Epithelial cell of prostate (primary cell): Measurements from ENCODE around the gene ARFGEF3.
A peak's percentile ranks its signal among the peaks of the same experiment; 100 is the strongest.

ENCODE experiments used
- DNase-seq: peaks from one replicate; pipeline ENCODE4 v3.0.0-alpha.2; 2011; ENCODE audit warnings: low read depth, low spot score
- H3K27ac ChIP-seq: fragments of 450-650 bp; 2 replicates; pipeline ENCODE4 v1.5.1; 2017; ENCODE audit warnings: mild to moderate bottlenecking

The ARFGEF3 gene

GRCh38 chr6:138162111-138162954 lies 594 bp downstream of the ARFGEF3 start:
- no peak for DNase-seq
- H3K27ac ChIP-seq: no peak overlapping the region

DNA sequence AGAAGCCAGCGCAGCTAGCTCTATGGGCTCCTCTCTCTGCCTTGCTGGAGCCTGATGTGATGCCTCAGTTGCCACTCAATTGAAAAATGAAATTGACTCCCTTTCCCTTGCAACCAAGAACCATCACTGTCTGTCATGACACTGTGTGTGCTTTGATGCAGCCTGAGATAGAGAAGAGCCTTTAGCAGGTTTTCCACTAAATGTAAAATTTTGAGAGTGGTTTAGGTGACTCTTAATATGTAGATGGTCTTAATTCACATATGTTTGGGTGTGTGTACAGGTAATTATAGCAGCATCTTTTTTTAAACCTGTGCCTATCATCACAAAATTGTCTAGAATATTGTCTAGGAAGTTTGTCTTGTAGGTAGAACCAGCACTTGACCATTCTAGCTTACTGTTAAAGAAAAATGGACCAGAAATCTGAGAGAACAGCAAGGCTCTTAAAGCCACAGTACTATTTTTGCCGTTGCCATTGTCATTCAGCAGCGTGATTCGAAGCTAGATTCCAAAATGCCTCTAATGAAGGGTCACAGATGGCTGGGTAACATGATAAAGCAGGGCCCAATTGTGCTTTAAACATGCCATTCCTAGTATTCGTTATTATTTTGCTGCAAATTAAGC lies 1.3 kb downstream of the ARFGEF3 start:
- no peak overlapping the region for H3K27ac ChIP-seq
- DNase-seq: no peak

GRCh38 chr6:138175596-138175995 lies 13.9 kb downstream of the ARFGEF3 start:
- H3K27ac ChIP-seq: no peak overlapping the region
- DNase-seq: no peak

DNA sequence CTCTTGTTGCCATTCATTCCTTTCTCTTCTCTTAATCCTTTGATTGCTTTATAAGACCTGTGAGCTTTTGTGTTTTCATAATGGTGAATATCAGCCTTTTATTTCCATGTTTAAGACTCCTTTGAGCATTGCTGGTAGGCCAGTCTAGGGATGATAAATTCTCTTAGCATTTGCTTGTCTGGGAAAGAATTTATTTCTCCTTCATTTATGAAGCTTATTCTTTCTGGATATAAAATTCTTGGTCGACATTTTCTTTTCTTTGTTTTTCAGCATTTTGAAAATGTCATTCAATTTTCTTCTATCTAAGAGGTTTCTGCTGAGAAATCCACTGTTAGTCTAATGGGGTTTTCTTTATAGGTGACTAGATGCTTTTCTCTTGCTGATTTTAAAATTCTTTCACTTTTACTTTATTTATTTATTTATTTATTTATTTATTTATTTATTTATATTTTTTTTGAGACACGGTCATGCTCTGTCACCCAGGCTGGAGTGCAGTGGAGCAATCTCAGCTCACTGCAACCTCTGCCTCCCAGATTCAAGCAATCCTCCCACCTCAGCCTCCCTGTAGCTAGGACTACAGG lies 15.0 kb downstream of the ARFGEF3 start:
- no peak overlapping the region for H3K27ac ChIP-seq
- no peak for DNase-seq

GRCh38 chr6:138182939-138183789 lies 21.4 kb downstream of the ARFGEF3 start:
- no peak overlapping the region for H3K27ac ChIP-seq
- DNase-seq: no peak

DNA sequence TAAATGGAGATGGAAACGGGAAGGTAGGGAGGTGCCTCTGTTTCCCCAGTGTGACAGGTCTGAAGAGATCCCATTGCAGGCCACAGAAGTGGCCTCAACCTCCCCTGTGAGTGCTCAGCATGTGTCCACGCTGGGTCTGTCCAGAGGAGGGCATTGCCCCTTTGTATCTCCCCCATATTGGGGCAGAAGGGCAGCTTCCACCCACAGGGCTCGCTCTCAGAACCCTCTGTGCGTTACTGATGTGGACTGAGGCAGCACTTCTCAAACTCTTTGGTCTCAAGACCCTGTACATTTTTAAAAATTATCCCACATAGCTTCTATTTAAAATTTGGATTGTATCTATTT lies 22.0 kb downstream of the ARFGEF3 start:
- H3K27ac ChIP-seq: no peak overlapping the region
- DNase-seq: no peak

GRCh38 chr6:138184230-138184629 lies 22.5 kb downstream of the ARFGEF3 start:
- no peak for DNase-seq
- H3K27ac ChIP-seq: no peak overlapping the region

- no peak for DNase-seq
- H3K27ac ChIP-seq: no peak overlapping the region
Measured at GRCh38 chr6:138187156-138187555, 25.4 kb downstream of the ARFGEF3 start.

- peak; percentile 29 for DNase-seq
- no peak overlapping the region for H3K27ac ChIP-seq
Measured at GRCh38 chr6:138188278-138188941, 26.7 kb downstream of the ARFGEF3 start.

GRCh38 chr6:138194287-138194686 lies 32.5 kb downstream of the ARFGEF3 start:
- DNase-seq: no peak
- H3K27ac ChIP-seq: no peak overlapping the region

- DNase-seq: no peak
Measured at GRCh38 chr6:138196122-138196738, 34.5 kb downstream of the ARFGEF3 start.

GRCh38 chr6:138197570-138197969 lies 35.8 kb downstream of the ARFGEF3 start:
- DNase-seq: no peak
- H3K27ac ChIP-seq: no peak overlapping the region

More at GRCh38 chr6:138196122-138196738, 34.5 kb downstream of the ARFGEF3 start:
- no peak overlapping the region for H3K27ac ChIP-seq

GRCh38 chr6:138198430-138199091 lies 36.8 kb downstream of the ARFGEF3 start:
- DNase-seq: no peak
- H3K27ac ChIP-seq: no peak overlapping the region

GRCh38 chr6:138201836-138202235 lies 40.1 kb downstream of the ARFGEF3 start:
- H3K27ac ChIP-seq: no peak overlapping the region
- no peak for DNase-seq

- H3K27ac ChIP-seq: no peak overlapping the region
- no peak for DNase-seq
Measured at GRCh38 chr6:138203315-138203714, 41.6 kb downstream of the ARFGEF3 start.

- H3K27ac ChIP-seq: no peak overlapping the region
- DNase-seq: no peak
Measured at GRCh38 chr6:138204303-138204702, 42.6 kb downstream of the ARFGEF3 start.

GRCh38 chr6:138204792-138205384 lies 43.1 kb downstream of the ARFGEF3 start:
- no peak overlapping the region for H3K27ac ChIP-seq
- DNase-seq: no peak

DNA sequence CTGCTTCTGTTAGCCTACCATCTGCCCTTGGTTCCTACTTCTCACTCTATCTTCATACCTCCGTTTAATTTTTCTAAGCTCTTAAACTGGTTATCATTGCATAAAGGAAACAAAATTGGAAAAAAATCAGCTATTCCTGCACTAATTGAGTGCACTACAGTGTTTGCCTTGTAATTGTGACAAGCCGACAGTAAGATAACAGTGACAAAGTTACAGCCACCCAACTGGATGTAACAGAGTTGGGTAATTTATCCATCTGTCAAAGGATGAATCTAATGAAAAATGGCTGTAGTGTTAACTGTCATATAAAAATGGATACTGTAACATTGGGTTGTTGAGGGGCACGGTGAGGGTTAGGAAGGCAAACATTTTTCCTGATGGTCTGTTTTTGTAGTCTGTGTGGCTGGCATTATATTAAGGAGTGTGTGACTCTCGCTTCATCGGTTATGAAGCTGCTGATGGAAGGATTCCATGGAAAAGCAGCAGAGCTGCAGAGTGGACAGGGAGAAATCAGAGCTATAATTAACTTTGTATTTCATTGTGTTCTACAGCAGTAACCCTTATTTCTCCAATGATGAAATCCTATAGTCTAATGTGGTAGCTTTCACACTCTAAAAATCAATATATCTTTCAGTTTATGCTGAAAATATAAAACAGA lies 43.8 kb downstream of the ARFGEF3 start:
- no peak overlapping the region for H3K27ac ChIP-seq
- DNase-seq: no peak
